Activated CD4-positive, CD25-positive, alpha-beta regulatory T cell (primary cell): Measurements from ENCODE around the gene STK26.
"Not testable (repeated sequence)": the region's sequence is repeated elsewhere in the genome, so short reads cannot be mapped to it uniquely, and the experiment has no call there.

Experiments used
- DNase-seq, 4 experiments: peaks; one replicate each; lab custom pipeline; 2025; lab: John Stamatoyannopoulos, UW

STK26 gene

GRCh38 chrX:132094164-132094563 is 71.1 kb downstream of the STK26 start:
- DNase-seq = no peak

GRCh38 chrX:132098704-132099103 is 75.6 kb downstream of the STK26 start:
- DNase-seq = not testable (repeated sequence)

- DNase-seq = no peak
Measured at GRCh38 chrX:132101206-132101605, 78.1 kb downstream of the STK26 start.

- DNase-seq = no peak
Measured at GRCh38 chrX:132101799-132102198, 78.7 kb downstream of the STK26 start.

GRCh38 chrX:132107291-132107690 is 84.2 kb downstream of the STK26 start:
- DNase-seq = no peak

GRCh38 chrX:132114607-132115006 is 91.5 kb downstream of the STK26 start:
- no peak for DNase-seq

GRCh38 chrX:132115792-132116191 is 92.7 kb downstream of the STK26 start:
- DNase-seq = no peak

- no peak for DNase-seq
Measured at GRCh38 chrX:132118358-132118757, 95.3 kb downstream of the STK26 start.

GRCh38 chrX:132119283-132119682 is 96.2 kb downstream of the STK26 start:
- no peak for DNase-seq

GRCh38 chrX:132119821-132120515 is 96.9 kb downstream of the STK26 start:
- DNase-seq = no peak

- no peak for DNase-seq
Measured at GRCh38 chrX:132120913-132121312, 97.8 kb downstream of the STK26 start.
